CD14-positive monocyte (primary cell): ENCODE data around the gene NOL12. TPM values are rescaled to one million over a fixed set of nuclear protein-coding genes. Genes with fewer than 3 reads are reported as not detected.

ENCODE experiments used
- DNase-seq, 3 donors: peaks; one replicate each; pipeline ENCODE4 v3.0.0-alpha.2; 2011 to 2022
- H2AFZ ChIP-seq: 2 replicates; pipeline ENCODE4 v1.6.0; 2012; ENCODE audit warnings: mild to moderate bottlenecking, low read depth, low read length, inconsistent platforms; ENCODE audit not compliant: insufficient read depth, poor library complexity, severe bottlenecking
- H3K27ac ChIP-seq, 2 donors: 1 replicate in 1 of 2; 2 replicates in 1 of 2; pipeline ENCODE4 v1.5.1; 2012 to 2013; ENCODE audit warnings: low read length in 2 of 2, control low read depth in 1 of 2, inconsistent platforms in 1 of 2, low read depth in 1 of 2, mild to moderate bottlenecking in 1 of 2
- H3K27me3 ChIP-seq, 2 donors: one replicate each; pipeline versions ENCODE4 v1.6.0 to v1.6.1; 2011 to 2013; ENCODE audit warnings: low read length in 2 of 2; ENCODE audit not compliant: control insufficient read depth in 2 of 2, insufficient read depth in 2 of 2
- H3K36me3 ChIP-seq, 2 donors: replicated peaks in 1 of 2; 1 replicate in 1 of 2; 2 replicates in 1 of 2; pipeline versions ENCODE4 v1.5.1 to v1.6.1; 2012 to 2013; ENCODE audit warnings: low read length in 2 of 2, control low read depth in 1 of 2, inconsistent platforms in 1 of 2, mild to moderate bottlenecking in 1 of 2; ENCODE audit not compliant: insufficient read depth in 2 of 2, control insufficient read depth in 1 of 2
- H3K4me1 ChIP-seq, 2 donors: 1 replicate in 1 of 2; 2 replicates in 1 of 2; pipeline versions ENCODE4 v1.5.1 to v1.6.1; 2012 to 2013; ENCODE audit warnings: low read length in 2 of 2, control low read depth in 1 of 2, inconsistent platforms in 1 of 2, mild to moderate bottlenecking in 1 of 2, moderate library complexity in 1 of 2; ENCODE audit not compliant: insufficient read depth in 2 of 2, control insufficient read depth in 1 of 2
- H3K4me2 ChIP-seq: replicated peaks from 2 replicates; pipeline ENCODE3; 2012; ENCODE audit warnings: low read length, moderate library complexity, mild to moderate bottlenecking; ENCODE audit not compliant: poor library complexity, severe bottlenecking; ENCODE audit errors: extremely low read depth
- H3K4me3 ChIP-seq, 3 experiments: fragments of 200-600 bp in 1 of 3; sonication (generic) in 1 of 3; replicated peaks in 1 of 3; 1 replicate in 2 of 3; 2 replicates in 1 of 3; pipeline ENCODE4 v1.5.1; 2011 to 2013; ENCODE audit warnings: low read length in 3 of 3, mild to moderate bottlenecking in 3 of 3, control low read depth in 2 of 3, low read depth in 2 of 3, inconsistent platforms in 1 of 3, moderate library complexity in 1 of 3
- H3K79me2 ChIP-seq: 2 replicates; pipeline ENCODE4 v1.6.0; 2012; ENCODE audit warnings: mild to moderate bottlenecking, control low read depth, inconsistent platforms, low read length, moderate library complexity; ENCODE audit not compliant: insufficient read depth
- H3K9ac ChIP-seq: 2 replicates; pipeline ENCODE4 v1.6.0; 2017; ENCODE audit warnings: low read length, mild to moderate bottlenecking; ENCODE audit not compliant: insufficient read depth, poor library complexity, severe bottlenecking
- H3K9me3 ChIP-seq, 2 donors: replicated peaks in 1 of 2; 1 replicate in 1 of 2; 2 replicates in 1 of 2; pipeline versions ENCODE4 v1.5.1 to v1.6.1; 2012 to 2013; ENCODE audit warnings: low read length in 2 of 2, control low read depth in 1 of 2; ENCODE audit not compliant: control insufficient read depth in 1 of 2, insufficient read depth in 1 of 2
- H4K20me1 ChIP-seq: 2 replicates; pipeline ENCODE4 v1.6.0; 2012; ENCODE audit warnings: mild to moderate bottlenecking, low read length, control low read depth, moderate library complexity; ENCODE audit not compliant: insufficient read depth
- H3K27ac Mint-ChIP-seq, 7 donors: one replicate each; pipeline ENCODE4 v1.8.0; 2020; ENCODE audit warnings: mild to moderate bottlenecking in 7 of 7, mixed read lengths in 7 of 7, moderate library complexity in 6 of 7, inconsistent platforms in 2 of 7
- H3K27me3 Mint-ChIP-seq, 3 donors: one replicate each; pipeline ENCODE4 v1.8.0; 2021 to 2022; ENCODE audit warnings: low read depth in 3 of 3, mild to moderate bottlenecking in 3 of 3, mixed read lengths in 3 of 3, moderate library complexity in 3 of 3, inconsistent platforms in 1 of 3
- H3K36me3 Mint-ChIP-seq, 2 donors: one replicate each; pipeline ENCODE4 v1.8.0; 2020; ENCODE audit warnings: mixed read lengths in 2 of 2, inconsistent platforms in 1 of 2, mild to moderate bottlenecking in 1 of 2
- H3K4me1 Mint-ChIP-seq: one replicate; pipeline ENCODE4 v1.8.0; 2020; ENCODE audit warnings: mild to moderate bottlenecking, mixed read lengths
- H3K4me3 Mint-ChIP-seq, 2 donors: one replicate each; pipeline ENCODE4 v1.8.0; 2020; ENCODE audit warnings: mild to moderate bottlenecking in 2 of 2, mixed read lengths in 2 of 2, moderate library complexity in 1 of 2
- H3K9me3 Mint-ChIP-seq, 7 donors: one replicate each; pipeline ENCODE4 v1.8.0; 2020 to 2022; ENCODE audit warnings: mixed read lengths in 7 of 7, mild to moderate bottlenecking in 6 of 7, moderate library complexity in 6 of 7, inconsistent platforms in 2 of 7
- CTCF ChIP-seq: fragments of 200-600 bp; IDR thresholded peaks from one replicate; pipeline ENCODE4 v1.8.0; 2022; ENCODE audit warnings: antibody characterized with exemption, mild to moderate bottlenecking
- WGBS: methylation state at CpG from one replicate; pipeline ENCODE4 v1.1.5; 2013; ENCODE audit warnings: missing lambda C conversion rate; ENCODE audit not compliant: insufficient coverage; 5-methylcytosine and 5-hydroxymethylcytosine counted together
- intact Hi-C, 2 donors: fragments of 100-400 bp; cut with micrococcal nuclease; formaldehyde crosslinking; loops; one replicate each; pipeline versions ENCODE4 v1.15.0 to v1.15.1; 2023
- polyA plus RNA-seq, 3 donors: library from polyadenylated mRNA; depleted of rRNA in 1 of 3; unstranded in 2 of 3; stranded (reverse) in 1 of 3; fragments of 300-500 nt in 2 of 3; fragments of >200 nt in 1 of 3; fragmentation: Illumina TruSeq in 2 of 3; gene quantifications; 1 replicate in 2 of 3; 2 replicates in 1 of 3; pipeline ENCODE4 v1.2.3, GENCODE V29; 2012 to 2021

Gene NOL12
- polyA plus RNA-seq, 3 donors = 47.3 to 52.0 (median 49.2) TPM

DNA sequence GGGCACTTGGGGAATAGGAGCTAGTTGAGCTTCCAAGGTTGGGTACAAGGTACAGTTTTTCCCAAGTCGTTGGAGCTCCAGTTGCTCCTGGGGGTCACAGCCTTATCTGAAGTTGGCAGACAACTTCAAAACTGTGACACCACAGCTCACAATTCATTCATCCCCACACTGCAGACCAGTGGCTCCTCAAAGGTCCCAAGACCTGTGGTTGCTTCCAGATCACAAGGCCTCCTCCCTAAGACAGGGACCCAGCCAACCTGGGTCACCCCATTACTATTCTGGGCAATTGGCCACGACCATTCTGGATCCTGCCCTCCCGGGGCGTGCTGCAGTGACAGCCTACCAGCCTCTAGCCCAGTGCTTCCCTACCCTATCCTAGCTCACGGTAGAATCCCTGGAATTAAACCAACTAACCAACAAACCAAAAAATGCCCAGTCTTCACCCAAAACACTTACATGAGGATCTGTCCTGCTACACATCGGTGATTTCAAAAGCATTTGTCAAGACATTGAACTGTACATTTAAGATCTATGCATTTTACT is 28.5 kb upstream of the NOL12 start:
- Mint-ChIP-seq H3K4me1 (peaks cover 44% of the 10 kb centered on the region), H3K4me3 (peak overlapping the region; percentile 82 to 88), H3K9me3 (peaks cover 0 to 2% (median 0%) of the 10 kb centered on the region in 7 donors), H3K27me3 (peaks cover 0 to 4% (median 0%) of the 10 kb centered on the region in 3 donors), H3K36me3 (peaks cover 22 to 28% of the 10 kb centered on the region in 2 donors), H3K27ac (peak overlapping the region; percentile 77 to 96 (median 95))
- peak overlapping the region; percentile 47 to 76 for H3K27ac ChIP-seq
- TF ChIP-seq CTCF = no peak
- H3K9me3 ChIP-seq = no peaks in the 10 kb centered on the region
- H2AFZ ChIP-seq = peak overlapping the region; percentile 75
- H3K4me3 ChIP-seq = peak overlapping the region; percentile 6 to 70 (median 8)
- H3K4me1 ChIP-seq = peaks cover 42 to 51% of the 10 kb centered on the region in 2 donors
- H4K20me1 ChIP-seq = peaks cover 65% of the 10 kb centered on the region
- peaks cover 21 to 31% of the 10 kb centered on the region in 2 donors for H3K36me3 ChIP-seq
- WGBS = 15% methylated on average over 4 of the region's 6 CpGs
- H3K4me2 ChIP-seq = peak overlapping the region; percentile 93
- H3K9ac ChIP-seq = no peak overlapping the region
- H3K79me2 ChIP-seq = peaks cover 35% of the 10 kb centered on the region
- intact Hi-C loops = loop anchor here in 1 of 2 donors (2.0 kb wide), 1 partner anchor 19 kb away; no protein-coding TSS in a partner anchor
- no peaks in the 10 kb centered on the region for H3K27me3 ChIP-seq
- DNase-seq = no peak

- Mint-ChIP-seq H3K9me3 (peaks cover 0 to 2% (median 0%) of the 10 kb centered on the region in 7 donors), H3K4me1 (peaks cover 44% of the 10 kb centered on the region)
These were observed 27.7 kb upstream of the NOL12 start, which contains the start of gene PDXP for GRCh38 chr22:37658133-37659065. TSS of gene PDXP (plus strand) at chr22:37658723. CDS start at chr22:37658783, 60 bp downstream.

More at GRCh38 chr22:37658133-37659065, 27.7 kb upstream of the NOL12 start, which contains the start of gene PDXP:
- under 1% methylated on average over 90 of the region's 101 CpGs for WGBS
- H3K79me2 ChIP-seq = peaks cover 42% of the 10 kb centered on the region
- Mint-ChIP-seq H3K36me3 (peaks cover 15 to 20% of the 10 kb centered on the region in 2 donors), H3K27ac (peak within 1 kb of the TSS; percentile 77 to 96 (median 95)), H3K4me3 (peak within 1 kb of the TSS; percentile 82 to 88), H3K27me3 (peaks cover 0 to 4% (median 0%) of the 10 kb centered on the region in 3 donors)
- TF ChIP-seq CTCF = no peak
- H3K9me3 ChIP-seq = no peaks in the 10 kb centered on the region
- peaks cover 14 to 24% of the 10 kb centered on the region in 2 donors for H3K36me3 ChIP-seq
- DNase-seq = peak; percentile 99
- peak within 1 kb of the TSS; percentile 47 to 76 for H3K27ac ChIP-seq
- no peaks in the 10 kb centered on the region for H3K27me3 ChIP-seq
- H3K4me2 ChIP-seq = peak within 1 kb of the TSS; percentile 93
- H3K4me3 ChIP-seq = peak within 1 kb of the TSS; percentile 26 to 71 (median 43)
- peak within 1 kb of the TSS; percentile 19 for H3K9ac ChIP-seq
- H2AFZ ChIP-seq = peak within 1 kb of the TSS; percentile 75
- intact Hi-C loops = loop anchor here in 1 of 2 donors (2.0 kb wide), 1 partner anchor 18 kb away; no protein-coding TSS in a partner anchor
- H3K4me1 ChIP-seq = peaks cover 42 to 51% of the 10 kb centered on the region in 2 donors
- peaks cover 58% of the 10 kb centered on the region for H4K20me1 ChIP-seq
